Left ventricle myocardium inferior (tissue), 1 donor: ENCODE results near the gene NAALADL1. TPM values are rescaled to one million over a fixed set of nuclear protein-coding genes. Genes with fewer than 3 reads are reported as not detected.
A peak's percentile ranks its signal among the peaks of the same experiment; 100 is the strongest.

Source experiments
- DNase-seq: peaks from one replicate; pipeline ENCODE4 v3.0.0-alpha.2; 2020
- H3K27ac ChIP-seq: fragments of 200-600 bp; replicated peaks from 2 replicates; pipeline ENCODE4 v1.8.0; 2021
- H3K27me3 ChIP-seq: fragments of 200-600 bp; 2 replicates; pipeline ENCODE4 v1.8.0; 2021; ENCODE audit warnings: low read depth
- H3K36me3 ChIP-seq: fragments of 200-600 bp; 2 replicates; pipeline ENCODE4 v1.8.0; 2021
- H3K4me1 ChIP-seq: fragments of 200-600 bp; 2 replicates; pipeline ENCODE4 v1.8.0; 2021
- H3K4me3 ChIP-seq: fragments of 200-600 bp; 2 replicates; pipeline ENCODE4 v1.8.0; 2021; ENCODE audit warnings: mild to moderate bottlenecking, moderate library complexity
- H3K9me3 ChIP-seq: fragments of 200-600 bp; replicated peaks from 2 replicates; pipeline ENCODE4 v1.8.0; 2021
- CTCF ChIP-seq: fragments of 200-600 bp; IDR thresholded peaks from 2 replicates; pipeline ENCODE4 v1.8.0; 2021; ENCODE audit warnings: antibody characterized with exemption, mild to moderate bottlenecking, borderline replicate concordance
- intact Hi-C: fragments of 100-400 bp; cut with micrococcal nuclease; formaldehyde crosslinking; loops from one replicate; pipeline ENCODE4 v1.11.0; 2022
- long read RNA-seq: library from polyadenylated mRNA; unstranded; transcript quantifications from one replicate; pipeline ENCODE4 v2.0.0, GENCODE V29; 2021
- total RNA-seq: library from RNA; stranded (reverse); fragmentation: NEBNext Ultra II Directional; extraction: Animal tissue kit (Norgen Biotek cat#: 25700); gene quantifications from one replicate; pipeline ENCODE4 v1.2.1, GENCODE V29; 2021
- donor health status: DM: no; HTN: yes; CAD: no; lungs with severe emphysema.

The NAALADL1 gene
- 4.8 TPM for total RNA-seq
- long read RNA-seq, partial matches to known transcripts, result 0 of 3 reads
- long read RNA-seq, other reads (novel, unspliced or antisense), result 2 of 3 reads

GRCh38 chr11:65058419-65059054 is at the start of gene NAALADL1:
TSS of gene NAALADL1 (minus strand) at chr11:65058553. CDS start at chr11:65058521, 32 bp downstream.
- H3K27me3 ChIP-seq, result peaks cover 1% of the 10 kb centered on the region
- no peaks in the 10 kb centered on the region for H3K36me3 ChIP-seq
- DNase-seq, result no peak
- H3K9me3 ChIP-seq, result no peaks in the 10 kb centered on the region
- H3K4me3 ChIP-seq, result no peak within 1 kb of the TSS
- no peaks in the 10 kb centered on the region for H3K4me1 ChIP-seq
- no peak for TF ChIP-seq CTCF
- no peak within 1 kb of the TSS for H3K27ac ChIP-seq
- intact Hi-C loops, result no loop called here

GRCh38 chr11:65107751-65108468 is 49.6 kb upstream of the NAALADL1 start:
- Histone ChIP-seq H3K27ac (no peak overlapping the region), H3K4me1 (peaks cover 58% of the 10 kb centered on the region), H3K36me3 (peaks cover 33% of the 10 kb centered on the region), H3K9me3 (no peaks in the 10 kb centered on the region), H3K4me3 (no peak overlapping the region), H3K27me3 (no peaks in the 10 kb centered on the region)
- no peak for DNase-seq
- TF ChIP-seq CTCF, result no peak
- intact Hi-C loops, result no loop called here

- no peak overlapping the region for H3K27ac ChIP-seq
- no peak overlapping the region for H3K4me3 ChIP-seq
- H3K36me3 ChIP-seq, result peaks cover 33% of the 10 kb centered on the region
- no peaks in the 10 kb centered on the region for H3K27me3 ChIP-seq
- no peak for DNase-seq
- H3K4me1 ChIP-seq, result peaks cover 58% of the 10 kb centered on the region
- no peaks in the 10 kb centered on the region for H3K9me3 ChIP-seq
- intact Hi-C loops, result no loop called here
- TF ChIP-seq CTCF, result no peak
These were observed 48.7 kb upstream of the NAALADL1 start for GRCh38 chr11:65107078-65107477.

- TF ChIP-seq CTCF, result no peak
- intact Hi-C loops, result no loop called here
- Histone ChIP-seq H3K36me3 (peaks cover 30% of the 10 kb centered on the region), H3K9me3 (no peaks in the 10 kb centered on the region), H3K4me1 (peaks cover 49% of the 10 kb centered on the region), H3K27ac (peak overlapping the region; percentile 86), H3K4me3 (no peak overlapping the region), H3K27me3 (no peaks in the 10 kb centered on the region)
- DNase-seq, result no peak
These were observed 46.3 kb upstream of the NAALADL1 start for GRCh38 chr11:65104628-65105027.

GRCh38 chr11:65103476-65103875 is 45.1 kb upstream of the NAALADL1 start:
- intact Hi-C loops, result no loop called here
- H3K4me3 ChIP-seq, result no peak overlapping the region
- no peak for DNase-seq
- no peaks in the 10 kb centered on the region for H3K27me3 ChIP-seq
- H3K36me3 ChIP-seq, result peaks cover 26% of the 10 kb centered on the region
- TF ChIP-seq CTCF, result no peak
- no peaks in the 10 kb centered on the region for H3K9me3 ChIP-seq
- peaks cover 49% of the 10 kb centered on the region for H3K4me1 ChIP-seq
- H3K27ac ChIP-seq, result peak overlapping the region; percentile 86
